K562 (cell line): Measurements from ENCODE around the gene RNF144A. TPM values are rescaled to one million over a fixed set of nuclear protein-coding genes. Genes with fewer than 3 reads are reported as not detected.

ENCODE experiments used
- ATAC-seq: fragments of 200-7000 bp; cut with Tn5 transposase; 3 replicates; pipeline ENCODE4 v1.9.1; 2020; ENCODE audit warnings: moderate library complexity
- BruUV-seq: library from RNA; stranded (reverse); fragments of 400-500 nt; replicated peaks from 2 replicates; lab custom pipeline; 2021; lab: Mats Ljungman, UMichigan
- CTCF ChIA-PET: fragments of 300-600 bp; formaldehyde crosslinking; extraction: SDS; loops from one replicate; lab custom pipeline; 2021; ENCODE audit warnings: low intra/inter-chr PET ratio; lab: Yijun Ruan, JAX
- POLR2A ChIA-PET: fragments of 300-600, 350-650 bp; sonication (Branson Sonifier 250); formaldehyde crosslinking; extraction: SDS; loops from one replicate; lab custom pipeline; 2021; ENCODE audit warnings: antibody characterized with exemption, inconsistent platforms; lab: Yijun Ruan, JAX
- DNase-seq, 4 experiments: peaks; one replicate each; pipeline versions ENCODE4 v3.0.0 to v3.0.0-alpha.2; 2011 to 2018; ENCODE audit warnings: low spot score in 3 of 4, mixed read lengths in 3 of 4; ENCODE audit errors: extremely low read depth in 1 of 4
- FAIRE-seq: peaks from 2 replicates; lab custom pipeline; 2011; peaks lifted over from hg19 to GRCh38; lab: Jason Lieb, UNC
- H2AFZ ChIP-seq: 2 replicates; pipeline ENCODE4 v1.6.0; 2011; ENCODE audit warnings: low read depth, low read length, control low read depth, inconsistent platforms
- H3K27ac ChIP-seq: fragments of 200-600 bp; 3 replicates; pipeline ENCODE4 v1.8.0; 2011; ENCODE audit warnings: low read depth, mild to moderate bottlenecking, control low read depth, inconsistent platforms, low read length, moderate library complexity, mixed read lengths; ENCODE audit errors: extremely low read depth
- H3K27me3 ChIP-seq, 2 experiments: fragments of 300-600 bp in 1 of 2; 2 replicates in 1 of 2; 3 replicates in 1 of 2; pipeline versions ENCODE4 v1.6.0 to v1.8.0; 2011; ENCODE audit warnings: inconsistent platforms in 2 of 2, low read length in 2 of 2, mild to moderate bottlenecking in 1 of 2, mixed read lengths in 1 of 2, moderate library complexity in 1 of 2; ENCODE audit not compliant: control insufficient read depth in 2 of 2, insufficient read depth in 2 of 2
- H3K36me3 ChIP-seq: fragments of 300-600 bp; 3 replicates; pipeline ENCODE4 v1.8.0; 2011; ENCODE audit warnings: mild to moderate bottlenecking, low read length, inconsistent platforms; ENCODE audit not compliant: control insufficient read depth, insufficient read depth
- H3K4me1 ChIP-seq, 2 experiments: fragments of 200-600 bp in 1 of 2; replicated peaks in 1 of 2; 2 replicates in 1 of 2; 3 replicates in 1 of 2; pipeline versions ENCODE4 v1.5.1 to v1.8.0; 2011; ENCODE audit warnings: inconsistent platforms in 2 of 2, low read length in 2 of 2, mild to moderate bottlenecking in 1 of 2, mixed read lengths in 1 of 2, moderate library complexity in 1 of 2; ENCODE audit not compliant: control insufficient read depth in 2 of 2, insufficient read depth in 2 of 2
- H3K4me2 ChIP-seq: 2 replicates; pipeline ENCODE4 v1.6.1; 2011; ENCODE audit warnings: low read length, control low read depth, inconsistent platforms, mixed read lengths; ENCODE audit not compliant: insufficient read depth
- H3K4me3 ChIP-seq: fragments of 200-600 bp; sonication (generic), shearing (Covaris generic); 2 replicates; pipeline ENCODE4 v1.5.1; 2016; ENCODE audit warnings: control low read depth, inconsistent platforms
- H3K79me2 ChIP-seq: fragments of 200-600 bp; 3 replicates; pipeline ENCODE4 v1.8.0; 2011; ENCODE audit warnings: low read length, inconsistent platforms; ENCODE audit not compliant: control insufficient read depth, insufficient read depth
- H3K9ac ChIP-seq, 2 experiments: 2 replicates each; pipeline versions ENCODE4 v1.6.0 to v1.6.1; 2011; ENCODE audit warnings: low read depth in 2 of 2, low read length in 2 of 2, control low read depth in 1 of 2, inconsistent platforms in 1 of 2, mild to moderate bottlenecking in 1 of 2, mixed read lengths in 1 of 2; ENCODE audit not compliant: insufficient read depth in 1 of 2
- H3K9me1 ChIP-seq: one replicate; pipeline ENCODE4 v1.6.0; 2011; ENCODE audit warnings: inconsistent platforms, mild to moderate bottlenecking, low read length, moderate library complexity; ENCODE audit not compliant: control insufficient read depth, insufficient read depth
- H3K9me3 ChIP-seq: replicated peaks from 2 replicates; pipeline ENCODE4 v1.5.1; 2011; ENCODE audit warnings: low read depth, low read length, inconsistent platforms; ENCODE audit not compliant: control insufficient read depth, insufficient read depth
- H4K20me1 ChIP-seq: replicated peaks from 2 replicates; pipeline ENCODE4 v1.6.1; 2011; ENCODE audit warnings: low read length, inconsistent platforms, mixed read lengths; ENCODE audit not compliant: control insufficient read depth, insufficient read depth
- ARID1B ChIP-seq: fragments of 450-650 bp; IDR thresholded peaks from 2 replicates; pipeline ENCODE4 v1.6.1; 2016; ENCODE audit warnings: antibody characterized with exemption, mild to moderate bottlenecking, inconsistent platforms
- CHD4 ChIP-seq: fragments of 200-600 bp; sonication (generic); IDR thresholded peaks from 3 replicates; pipeline ENCODE4 v1.6.1; 2012; ENCODE audit warnings: low read depth, mild to moderate bottlenecking, mixed read lengths, low read length, inconsistent platforms; ENCODE audit not compliant: insufficient read depth, insufficient replicate concordance, poor library complexity, severe bottlenecking
- DIDO1 ChIP-seq: fragments of 450-650 bp; IDR thresholded peaks from 2 replicates; pipeline ENCODE4 v1.6.1; 2016; ENCODE audit warnings: low read depth, missing biosample characterization, missing genetic modification characterization
- E2F8 ChIP-seq: fragments of 450-650 bp; IDR thresholded peaks from 2 replicates; pipeline ENCODE4 v1.7.1; 2018; ENCODE audit warnings: mild to moderate bottlenecking, low read depth; ENCODE audit not compliant: partially characterized antibody
- MXD1 ChIP-seq: fragments of 250-450 bp; sonication (Bioruptor Pico); IDR thresholded peaks from 2 replicates; pipeline ENCODE4 v1.8.0; 2021; ENCODE audit warnings: borderline replicate concordance, mild to moderate bottlenecking, moderate library complexity; ENCODE audit not compliant: poor library complexity, severe bottlenecking
- NFE2 ChIP-seq: IDR thresholded peaks from 2 replicates; pipeline ENCODE4 v1.6.1; 2014; ENCODE audit warnings: antibody characterized with exemption, low read depth
- NFE2L1 ChIP-seq: fragments of 450-650 bp; IDR thresholded peaks from 2 replicates; pipeline ENCODE4 v1.6.1; 2016; ENCODE audit warnings: missing genetic modification characterization, low read depth, mild to moderate bottlenecking, missing compliant biosample characterization, moderate library complexity, borderline replicate concordance
- RBM22 ChIP-seq: fragments of 200-400 bp; formaldehyde crosslinking; IDR thresholded peaks from 2 replicates; pipeline ENCODE4 v1.6.1; 2018; ENCODE audit warnings: low read length, low read depth; ENCODE audit not compliant: poor library complexity, severe bottlenecking
- SETDB1 ChIP-seq: IDR thresholded peaks from one replicate; pipeline ENCODE4 v1.6.1; 2012; ENCODE audit warnings: low read length, control low read depth, inconsistent platforms
- SMAD1 ChIP-seq: fragments of 150-350 bp; IDR thresholded peaks from 2 replicates; pipeline ENCODE4 v1.6.1; 2014; ENCODE audit warnings: low read length, low read depth; ENCODE audit not compliant: partially characterized antibody
- TGIF2 ChIP-seq: sonication (generic); formaldehyde crosslinking; IDR thresholded peaks from 2 replicates; pipeline ENCODE4 v1.8.1; 2022; ENCODE audit warnings: mild to moderate bottlenecking, missing genetic modification reagents, moderate library complexity
- ZNF316 ChIP-seq: fragments of 450-650 bp; IDR thresholded peaks from 2 replicates; pipeline ENCODE4 v1.6.1; 2016
- ZNF655 ChIP-seq: fragments of 250-450 bp; sonication (Bioruptor Pico); IDR thresholded peaks from 2 replicates; pipeline ENCODE4 v1.5.0; 2021
- ZNF707 ChIP-seq: fragments of 250-450 bp; sonication (Bioruptor Pico); conservative IDR thresholded peaks from 2 replicates; pipeline ENCODE4 v1.8.0; 2022; ENCODE audit warnings: inconsistent platforms, mild to moderate bottlenecking, moderate library complexity
- WGBS: fragments of 100-300 bp; shearing (Covaris generic); methylation state at CpG from one replicate; pipeline ENCODE4 v1.1.6; 2016; ENCODE audit warnings: low coverage, mixed read lengths; ENCODE audit not compliant: insufficient coverage; ENCODE audit errors: missing lambda C conversion rate; 5-methylcytosine and 5-hydroxymethylcytosine counted together
- in situ Hi-C: fragments of 300-500 bp; cut with MboI; formaldehyde crosslinking; loops from 4 replicates; pipeline ENCODE4 v1.15.0; 2018; ENCODE audit warnings: inconsistent platforms, mixed read lengths
- intact Hi-C: fragments of 100-400 bp; cut with micrococcal nuclease; formaldehyde crosslinking; loops from 2 replicates; pipeline ENCODE4 v1.14.2; 2022
- polyA plus RNA-seq, 8 experiments: library from polyadenylated mRNA; depleted of rRNA in 4 of 8; stranded (reverse) in 5 of 8; unstranded in 3 of 8; fragments of >200 nt; fragmentation: Nextera tagmentation in 2 of 8; fragmentation: Illumina TruSeq in 1 of 8; extraction: Ambion mirVana in 2 of 8; extraction: Trizol in 1 of 8; gene quantifications; 2 replicates each; pipeline versions ENCODE4 v1.2.1 to v1.2.3, GENCODE V29; 2011 to 2014; ENCODE audit warnings: inconsistent platforms in 1 of 8, missing spikeins in 1 of 8
- total RNA-seq, 7 experiments: library from RNA; depleted of rRNA in 6 of 7; stranded (reverse); fragments of >200 nt in 6 of 7; fragmentation: Illumina TruSeq in 2 of 7; extraction: Trizol in 2 of 7; gene quantifications; 2 replicates each; pipeline versions ENCODE4 v1.2.1 to v1.2.3, GENCODE V29; 2011 to 2021; ENCODE audit warnings: low replicate concordance in 1 of 7

The RNF144A gene
- total and polyA plus RNA-seq, 9 of the 15 experiments (the other 6 are each of a cell fraction or from before 2014, with no cell fraction given): 0.96 to 11.3 (median 6.2) TPM

GRCh38 chr2:6909431-6910385, 7.5 kb upstream of the RNF144A start:
- POLR2A ChIA-PET: interaction anchor here (0.7 to 2.7 kb wide), 4 partner anchors 12 to 1428 kb away, joined by 3 to 11 read pairs (median 6); no protein-coding TSS in a partner anchor
- Histone ChIP-seq H3K27me3 (0 out of 5 replicates have a peak, but pooled peaks cover 0 to 4% of the 10 kb centered on the region in 2 experiments), H3K9me1 (no peaks in the 10 kb centered on the region), H3K4me3 (no peak overlapping the region), H2AFZ (no peak overlapping the region), H4K20me1 (no peaks in the 10 kb centered on the region), H3K36me3 (no peaks in the 10 kb centered on the region), H3K79me2 (no peaks in the 10 kb centered on the region), H3K9ac (no peak overlapping the region), H3K4me2 (peak overlapping the region; percentile 22; the same call in 1 of the 2 replicates), H3K4me1 (peaks cover 8 to 21% of the 10 kb centered on the region in 2 experiments; a peak in 4 of 5 replicates), H3K9me3 (no peaks in the 10 kb centered on the region), H3K27ac (0 out of 3 replicates have a peak overlapping the region, but pooled peaks have one; percentile 29)
- no TSS peak for BruUV-seq
- FAIRE-seq: peak; percentile 91
- CTCF ChIA-PET: no interaction called here
- ATAC-seq: peak; percentile 94
- peak in 3 of 4 experiments; percentile 30 to 82 (median 66) for DNase-seq
- in situ Hi-C loops: no loop called here
- intact Hi-C loops: loop anchor here (1.0 to 2.0 kb wide), 2 partner anchors 29 to 43 kb away; no protein-coding TSS in a partner anchor
- 17% methylated on average over 8 of the region's 8 CpGs for WGBS
- TF ChIP-seq TGIF2 (CRISPR knock-in tag) (no peak), ZNF655 (CRISPR knock-in tag) (no peak), ZNF707 (CRISPR knock-in tag) (no peak), MXD1 (CRISPR knock-in tag) (no peak), RBM22 (no peak), ARID1B (peak; percentile 97), DIDO1 (tag) (no peak), NFE2L1 (tag) (no peak), SMAD1 (no peak), CHD4 (no peak), E2F8 (peak; percentile 38), SETDB1 (no peak), NFE2 (peak; percentile 58), ZNF316 (no peak)
